ENCODE results near the gene TRMT61A. TPM values are rescaled to one million over a fixed set of nuclear protein-coding genes. Genes with fewer than 3 reads are reported as not detected.
A peak's percentile ranks its signal among the peaks of the same experiment; 100 is the strongest.

Gene TRMT61A
- total RNA-seq, 1 experiment from 2014 or later = 25.9 TPM

GRCh38 chr14:103502877-103503276 is 26.1 kb upstream of the TRMT61A start:
- no peak for DNase-seq
- CTCF ChIA-PET = no interaction called here
- no TSS peak for BruUV-seq (replicated peaks)
- intact Hi-C loops (cut with micrococcal nuclease; ENCODE audit: unreplicated experiment) = no loop called here
- no peak overlapping the region for H3K27ac Mint-ChIP-seq (ENCODE audit: unreplicated experiment)
- no peak overlapping the region for H3K4me3 Mint-ChIP-seq (ENCODE audit: low read depth, unreplicated experiment)
- no peaks in the 10 kb centered on the region for H3K9me3 Mint-ChIP-seq (ENCODE audit: low read depth, unreplicated experiment)
- H3K27me3 Mint-ChIP-seq (ENCODE audit: unreplicated experiment) = no peaks in the 10 kb centered on the region
- H3K4me1 Mint-ChIP-seq (ENCODE audit: low read depth, unreplicated experiment) = peaks cover 5% of the 10 kb centered on the region
- TF ChIP-seq, protein P1, sequence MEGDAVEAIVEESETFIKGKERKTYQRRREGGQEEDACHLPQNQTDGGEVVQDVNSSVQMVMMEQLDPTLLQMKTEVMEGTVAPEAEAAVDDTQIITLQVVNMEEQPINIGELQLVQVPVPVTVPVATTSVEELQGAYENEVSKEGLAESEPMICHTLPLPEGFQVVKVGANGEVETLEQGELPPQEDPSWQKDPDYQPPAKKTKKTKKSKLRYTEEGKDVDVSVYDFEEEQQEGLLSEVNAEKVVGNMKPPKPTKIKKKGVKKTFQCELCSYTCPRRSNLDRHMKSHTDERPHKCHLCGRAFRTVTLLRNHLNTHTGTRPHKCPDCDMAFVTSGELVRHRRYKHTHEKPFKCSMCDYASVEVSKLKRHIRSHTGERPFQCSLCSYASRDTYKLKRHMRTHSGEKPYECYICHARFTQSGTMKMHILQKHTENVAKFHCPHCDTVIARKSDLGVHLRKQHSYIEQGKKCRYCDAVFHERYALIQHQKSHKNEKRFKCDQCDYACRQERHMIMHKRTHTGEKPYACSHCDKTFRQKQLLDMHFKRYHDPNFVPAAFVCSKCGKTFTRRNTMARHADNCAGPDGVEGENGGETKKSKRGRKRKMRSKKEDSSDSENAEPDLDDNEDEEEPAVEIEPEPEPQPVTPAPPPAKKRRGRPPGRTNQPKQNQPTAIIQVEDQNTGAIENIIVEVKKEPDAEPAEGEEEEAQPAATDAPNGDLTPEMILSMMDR (IDR thresholded peaks at IDR 0.05; ENCODE audit: unreplicated experiment) = no peak
- peaks cover 68% of the 10 kb centered on the region for H3K36me3 Mint-ChIP-seq (ENCODE audit: insufficient read depth, unreplicated experiment)

- H3K36me3 Mint-ChIP-seq (ENCODE audit: insufficient read depth, unreplicated experiment) = peaks cover 70% of the 10 kb centered on the region
These were observed 25.7 kb upstream of the TRMT61A start for GRCh38 chr14:103503296-103503695.

DNA sequence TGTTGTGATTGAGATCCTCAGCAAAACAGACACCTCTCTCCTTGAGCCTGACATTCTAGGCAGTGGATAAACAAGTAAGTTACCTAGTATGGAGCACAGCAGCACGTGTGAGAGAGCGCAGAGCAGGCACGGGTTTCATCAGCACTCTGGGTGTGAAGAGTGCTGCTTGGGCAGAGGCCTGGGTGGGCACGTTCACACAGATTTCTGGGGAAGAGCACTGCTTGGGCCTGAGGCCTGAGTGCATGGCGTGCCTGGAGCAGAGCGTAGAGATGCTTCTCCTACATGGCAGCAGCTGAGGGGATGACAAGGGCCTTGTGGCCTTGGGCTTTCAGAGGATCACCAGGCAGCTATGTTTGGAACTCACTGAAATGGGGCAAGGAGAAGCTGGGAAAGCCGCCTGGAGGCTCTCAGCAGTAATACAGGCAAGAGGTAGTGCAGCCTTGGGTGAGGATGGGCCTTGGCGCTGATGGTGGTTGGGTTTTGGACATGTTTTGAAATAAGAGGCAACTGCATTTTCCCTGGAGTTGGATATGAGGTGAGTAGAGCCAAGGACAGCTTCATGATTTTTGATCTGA is 23.9 kb upstream of the TRMT61A start:
- CTCF ChIA-PET = no interaction called here
- H3K4me3 Mint-ChIP-seq (ENCODE audit: low read depth, unreplicated experiment) = no peak overlapping the region
- TF ChIP-seq, protein P1 (IDR thresholded peaks at IDR 0.05; ENCODE audit: unreplicated experiment) = no peak
- H3K9me3 Mint-ChIP-seq (ENCODE audit: low read depth, unreplicated experiment) = no peaks in the 10 kb centered on the region
- no peaks in the 10 kb centered on the region for H3K27me3 Mint-ChIP-seq (ENCODE audit: unreplicated experiment)
- BruUV-seq (replicated peaks) = no TSS peak
- intact Hi-C loops (cut with micrococcal nuclease; ENCODE audit: unreplicated experiment) = no loop called here
- H3K4me1 Mint-ChIP-seq (ENCODE audit: low read depth, unreplicated experiment) = peaks cover 1% of the 10 kb centered on the region
- no peak for DNase-seq
- H3K27ac Mint-ChIP-seq (ENCODE audit: unreplicated experiment) = peak overlapping the region; percentile 3
- peaks cover 75% of the 10 kb centered on the region for H3K36me3 Mint-ChIP-seq (ENCODE audit: insufficient read depth, unreplicated experiment)

More at GRCh38 chr14:103503296-103503695, 25.7 kb upstream of the TRMT61A start:
- CTCF ChIA-PET = no interaction called here
- no peak for DNase-seq
- intact Hi-C loops (cut with micrococcal nuclease; ENCODE audit: unreplicated experiment) = no loop called here
- TSS peak; percentile 57 for BruUV-seq (replicated peaks)
- Mint-ChIP-seq H3K4me3 (ENCODE audit: low read depth, unreplicated experiment) (no peak overlapping the region), H3K27me3 (ENCODE audit: unreplicated experiment) (no peaks in the 10 kb centered on the region), H3K27ac (ENCODE audit: unreplicated experiment) (no peak overlapping the region), H3K9me3 (ENCODE audit: low read depth, unreplicated experiment) (no peaks in the 10 kb centered on the region), H3K4me1 (ENCODE audit: low read depth, unreplicated experiment) (peaks cover 5% of the 10 kb centered on the region)
- TF ChIP-seq, protein P1 (IDR thresholded peaks at IDR 0.05; ENCODE audit: unreplicated experiment) = no peak

- H3K9me3 Mint-ChIP-seq (ENCODE audit: low read depth, unreplicated experiment) = no peaks in the 10 kb centered on the region
- no peaks in the 10 kb centered on the region for H3K27me3 Mint-ChIP-seq (ENCODE audit: unreplicated experiment)
- peaks cover 77% of the 10 kb centered on the region for H3K36me3 Mint-ChIP-seq (ENCODE audit: insufficient read depth, unreplicated experiment)
- no TSS peak for BruUV-seq (replicated peaks)
- CTCF ChIA-PET = no interaction called here
- intact Hi-C loops (cut with micrococcal nuclease; ENCODE audit: unreplicated experiment) = no loop called here
- no peaks in the 10 kb centered on the region for H3K4me1 Mint-ChIP-seq (ENCODE audit: low read depth, unreplicated experiment)
- DNase-seq = no peak
- no peak overlapping the region for H3K27ac Mint-ChIP-seq (ENCODE audit: unreplicated experiment)
- TF ChIP-seq, protein P1 (IDR thresholded peaks at IDR 0.05; ENCODE audit: unreplicated experiment) = no peak
- H3K4me3 Mint-ChIP-seq (ENCODE audit: low read depth, unreplicated experiment) = no peak overlapping the region
These were observed 21.2 kb upstream of the TRMT61A start for GRCh38 chr14:103507751-103508150.
